Superior temporal gyrus (tissue), 1 donor: ENCODE results near the gene PARVA.
"Not testable (repeated sequence)": the region's sequence is repeated elsewhere in the genome, so short reads cannot be mapped to it uniquely, and the experiment has no call there.

Experiments used
- DNase-seq: peaks from one replicate; pipeline ENCODE4 v3.0.0-alpha.2; 2016; ENCODE audit errors: extremely low spot score

The PARVA gene, protein sequence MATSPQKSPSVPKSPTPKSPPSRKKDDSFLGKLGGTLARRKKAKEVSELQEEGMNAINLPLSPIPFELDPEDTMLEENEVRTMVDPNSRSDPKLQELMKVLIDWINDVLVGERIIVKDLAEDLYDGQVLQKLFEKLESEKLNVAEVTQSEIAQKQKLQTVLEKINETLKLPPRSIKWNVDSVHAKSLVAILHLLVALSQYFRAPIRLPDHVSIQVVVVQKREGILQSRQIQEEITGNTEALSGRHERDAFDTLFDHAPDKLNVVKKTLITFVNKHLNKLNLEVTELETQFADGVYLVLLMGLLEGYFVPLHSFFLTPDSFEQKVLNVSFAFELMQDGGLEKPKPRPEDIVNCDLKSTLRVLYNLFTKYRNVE

DNA sequence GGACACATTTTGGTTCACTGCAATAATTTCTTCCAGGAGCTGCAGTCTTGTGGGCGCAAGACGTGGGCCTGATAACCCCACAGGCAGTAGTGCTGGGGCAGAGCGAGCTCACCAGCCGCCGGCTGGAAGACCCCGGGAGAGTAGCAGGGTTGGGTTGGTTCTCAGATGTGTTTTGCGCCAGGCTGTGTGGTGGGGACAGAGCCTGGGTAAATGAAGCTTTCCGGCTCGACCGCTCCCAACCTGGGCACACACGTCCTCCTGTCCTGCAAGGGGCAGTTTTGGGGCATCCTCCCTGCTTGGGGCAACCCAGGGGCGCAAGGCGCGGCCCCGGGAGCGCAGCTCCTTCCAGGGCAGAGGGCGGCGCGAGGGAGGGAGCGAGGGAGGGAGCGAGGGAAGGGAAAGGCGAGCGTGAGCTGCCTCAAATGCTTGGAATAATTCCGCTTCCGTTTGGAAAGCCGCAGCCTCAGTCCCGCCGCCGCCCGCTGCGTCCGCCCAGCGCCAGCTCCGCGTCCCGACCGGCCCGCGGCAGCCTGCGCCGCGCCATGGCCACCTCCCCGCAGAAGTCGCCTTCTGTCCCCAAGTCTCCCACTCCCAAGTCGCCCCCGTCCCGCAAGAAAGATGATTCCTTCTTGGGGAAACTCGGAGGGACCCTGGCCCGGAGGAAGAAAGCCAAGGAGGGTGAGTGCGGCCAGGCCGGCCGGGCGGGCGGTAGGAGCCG lies at the start of gene PARVA:
PARVA (plus strand) TSS at position 466 of the 718 bp plus-strand sequence; CDS start at position 543, 77 bp downstream.
- no peak for DNase-seq

DNA sequence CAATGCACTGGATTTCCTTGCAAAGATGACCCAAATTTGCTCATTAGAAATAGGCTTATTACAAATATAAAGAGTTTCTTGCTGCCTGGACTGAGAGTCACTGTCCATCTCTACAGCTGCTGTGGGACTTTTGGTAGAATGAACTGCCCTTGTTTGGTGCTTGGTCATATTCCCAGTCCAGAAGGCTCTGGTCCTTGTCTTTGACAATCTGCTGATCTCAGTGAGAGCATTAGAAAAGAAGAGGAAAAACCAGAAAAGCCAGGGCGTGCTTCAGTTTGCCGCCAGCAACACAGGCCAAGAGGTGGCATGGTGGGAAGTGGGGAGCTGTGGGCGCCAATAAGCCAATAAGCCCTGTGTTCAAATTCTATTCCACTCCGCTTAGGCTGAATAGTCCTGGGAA lies 48.2 kb upstream of the PARVA start:
- peak; percentile 81 for DNase-seq

DNA sequence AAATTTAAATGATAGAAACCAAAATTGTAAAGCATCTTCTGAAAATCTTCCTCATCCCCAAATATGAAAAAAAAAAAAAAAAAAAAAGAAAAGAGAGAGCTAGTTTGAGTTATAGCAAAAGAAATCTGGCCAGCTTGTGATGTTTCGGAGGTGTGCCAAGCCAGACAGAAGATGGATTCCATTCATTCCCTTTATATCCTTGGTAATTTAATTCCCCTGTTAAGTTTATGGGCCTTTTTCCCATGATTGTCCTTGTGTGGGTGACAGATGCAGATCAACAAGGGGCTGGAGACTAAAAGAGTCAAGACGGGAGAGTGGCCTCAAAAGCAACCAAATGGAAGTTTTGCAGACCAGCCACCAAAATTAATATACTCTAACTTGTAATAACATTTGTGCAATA lies 47.6 kb upstream of the PARVA start:
- DNase-seq: no peak

DNA sequence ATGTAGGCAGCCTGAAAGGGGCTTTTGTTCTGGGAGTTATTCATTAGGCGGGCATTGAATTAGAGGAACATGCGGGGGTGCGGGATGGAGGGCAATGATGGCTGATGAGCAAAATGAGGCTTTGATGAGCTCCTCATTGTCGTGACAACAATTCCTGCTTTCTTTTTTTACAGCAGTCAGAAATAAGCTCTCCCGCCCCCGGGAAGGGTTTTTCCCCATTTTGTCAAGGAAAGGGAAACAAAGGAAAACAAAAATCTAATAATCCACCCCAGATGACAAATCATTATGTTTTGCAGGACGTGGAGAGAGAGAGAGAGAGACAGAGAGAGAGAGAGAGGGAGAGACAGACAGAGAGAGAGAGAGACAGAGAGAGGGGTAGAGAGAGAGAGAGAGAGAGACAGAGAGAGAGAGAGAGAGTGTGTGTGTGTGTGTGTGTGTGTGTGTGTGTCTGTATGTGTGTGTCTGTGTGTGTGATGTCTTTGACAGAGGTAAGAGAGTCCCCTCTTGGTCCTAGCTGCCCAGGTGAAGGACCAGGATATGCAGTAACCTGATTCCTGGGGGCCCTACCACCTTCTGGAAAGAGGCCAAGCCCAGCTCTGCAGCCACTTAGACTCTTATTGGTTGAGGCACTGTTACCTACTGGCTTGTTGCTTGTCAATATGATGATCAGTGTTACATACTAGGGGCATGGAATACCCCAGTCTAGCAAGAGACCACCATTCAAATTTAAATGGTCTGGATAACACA lies 46.7 kb upstream of the PARVA start:
- peak; percentile 94 for DNase-seq

DNA sequence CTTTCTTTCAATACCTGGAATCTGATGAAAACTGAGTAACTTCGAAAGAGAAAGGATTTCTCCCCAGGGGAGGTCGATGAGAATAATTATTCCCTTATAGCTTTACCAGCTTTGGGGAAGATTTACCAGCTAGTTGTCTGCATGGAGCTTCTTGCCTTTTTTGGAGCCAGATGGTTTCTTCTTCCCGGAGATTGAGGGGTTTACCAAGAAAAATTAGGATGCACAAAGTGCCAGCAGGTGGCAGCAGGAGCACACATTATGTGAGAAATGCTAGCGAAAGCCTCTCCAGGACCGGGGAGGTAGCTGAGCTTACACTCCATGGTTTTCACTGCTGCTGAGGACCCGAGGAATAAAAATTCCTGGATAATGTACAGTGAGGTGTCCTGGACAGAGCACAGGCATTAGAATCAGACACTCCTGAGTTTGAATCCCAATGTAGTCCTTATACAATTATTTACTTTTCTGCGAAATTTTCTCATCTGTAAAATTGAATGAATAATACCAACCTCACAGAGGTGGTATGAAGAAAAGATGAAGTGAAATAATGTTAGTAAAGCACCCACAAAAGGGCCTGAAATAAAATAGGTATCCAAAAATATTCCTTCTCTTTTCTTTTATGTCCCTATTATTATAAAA lies 46.0 kb upstream of the PARVA start:
- peak; percentile 97 for DNase-seq

DNA sequence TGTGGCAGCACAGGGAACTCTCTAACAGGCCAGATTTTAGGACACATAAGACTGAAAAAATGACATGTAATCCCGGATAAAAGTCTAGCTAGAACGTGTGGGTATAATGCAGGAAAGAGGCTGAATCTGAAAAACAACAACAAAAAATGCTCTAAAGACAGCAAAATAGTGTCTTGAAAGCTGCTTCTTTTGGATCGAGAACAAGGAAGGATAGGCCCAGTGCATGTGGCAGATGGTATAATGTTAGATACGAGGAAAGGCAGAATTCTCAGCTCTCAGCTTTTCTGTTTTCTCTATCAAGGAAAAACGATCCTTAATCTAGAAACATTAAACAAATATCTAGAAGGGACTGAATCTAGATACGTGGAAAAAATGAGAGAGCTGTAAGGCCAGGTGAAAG lies 33.8 kb upstream of the PARVA start:
- no peak for DNase-seq

DNA sequence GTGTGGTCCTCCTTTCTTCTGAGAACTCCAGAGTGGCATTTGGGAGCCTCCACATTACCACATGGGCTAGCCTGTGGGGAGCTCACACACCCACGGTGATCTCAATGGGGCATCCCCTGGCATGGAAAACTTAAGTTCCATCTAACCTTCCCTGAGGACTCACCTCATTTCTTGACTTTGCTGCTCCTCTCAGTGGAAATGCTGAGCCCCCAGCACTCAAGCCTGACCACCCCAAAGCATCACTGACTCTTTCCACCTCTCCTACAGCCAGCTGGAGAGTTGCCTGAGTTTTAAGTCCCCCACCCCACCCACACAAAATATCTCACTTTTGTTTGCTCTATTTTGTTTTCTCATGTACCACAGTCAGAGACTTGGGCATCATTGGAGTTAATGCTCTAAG lies 23.8 kb upstream of the PARVA start:
- DNase-seq: no peak

DNA sequence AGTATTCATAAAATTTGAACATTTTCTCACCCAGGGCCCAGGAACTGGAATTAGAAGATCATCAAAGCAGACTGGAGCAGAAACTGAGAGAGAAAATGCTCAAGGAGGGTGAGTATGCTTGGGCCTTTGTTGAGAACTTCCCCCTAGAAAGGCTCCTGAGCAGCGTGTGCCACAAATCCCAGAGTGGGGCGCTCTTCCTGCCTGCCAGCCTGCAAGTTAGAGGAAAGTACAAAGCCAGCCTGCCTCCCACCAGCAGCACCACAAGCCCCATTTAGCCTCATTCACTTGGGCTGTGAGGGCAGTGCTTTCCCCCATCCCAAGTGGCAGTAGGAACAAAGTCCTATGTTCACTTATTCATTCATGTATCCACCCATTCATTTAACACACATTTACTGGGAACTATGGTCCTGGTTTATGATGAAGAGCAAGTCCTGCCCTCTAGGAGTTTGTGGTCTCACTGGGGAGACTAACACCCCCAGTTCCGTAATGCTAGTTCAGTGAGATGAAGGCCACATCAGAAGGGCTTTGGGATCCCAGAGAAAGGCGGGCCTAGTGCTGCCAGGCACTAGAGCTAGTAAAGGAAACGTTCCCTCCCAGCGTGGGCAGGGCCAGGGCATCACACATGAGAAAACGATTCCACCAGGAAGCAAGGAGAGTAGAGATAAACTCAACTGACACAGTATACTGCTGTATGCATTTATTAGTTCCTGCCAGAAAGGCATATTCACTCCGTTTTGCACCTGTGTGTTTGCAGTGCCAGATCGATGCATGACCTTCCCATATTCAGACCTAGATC lies 22.4 kb upstream of the PARVA start:
- no peak for DNase-seq

DNA sequence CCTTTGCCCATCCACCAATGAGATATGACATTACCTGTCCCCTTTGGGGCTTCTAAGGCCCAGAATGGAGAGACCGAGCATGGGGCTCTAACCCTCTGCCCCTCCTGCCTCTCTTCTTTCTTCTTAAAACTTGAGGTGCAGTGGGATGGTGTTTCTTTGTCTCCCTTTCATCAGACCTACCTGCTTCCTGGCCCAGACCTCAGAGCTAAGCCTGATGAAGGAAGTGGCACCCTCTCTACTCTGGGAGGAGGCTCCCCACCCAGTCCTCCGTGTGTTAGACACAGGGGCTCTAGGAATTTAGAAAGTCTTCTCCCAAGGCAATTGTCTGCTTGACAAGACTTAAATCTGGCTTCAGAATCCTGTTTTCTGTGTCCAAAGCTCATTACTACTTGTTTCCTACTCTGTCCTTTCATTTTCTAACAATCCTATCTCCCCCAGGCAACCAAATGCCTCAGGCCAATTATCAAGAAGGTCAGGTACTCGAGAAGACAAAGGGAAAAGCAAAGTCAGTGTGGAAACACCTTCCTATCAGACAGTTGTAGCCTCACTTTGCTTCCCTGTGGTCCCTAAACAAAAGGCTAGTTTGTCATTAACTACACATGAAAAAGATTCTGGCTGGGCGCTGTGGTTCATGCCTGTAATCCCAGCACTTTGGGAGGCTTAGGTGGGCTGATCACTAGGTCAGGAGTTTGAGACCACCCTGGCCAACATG lies 20.3 kb upstream of the PARVA start:
- DNase-seq: no peak

DNA sequence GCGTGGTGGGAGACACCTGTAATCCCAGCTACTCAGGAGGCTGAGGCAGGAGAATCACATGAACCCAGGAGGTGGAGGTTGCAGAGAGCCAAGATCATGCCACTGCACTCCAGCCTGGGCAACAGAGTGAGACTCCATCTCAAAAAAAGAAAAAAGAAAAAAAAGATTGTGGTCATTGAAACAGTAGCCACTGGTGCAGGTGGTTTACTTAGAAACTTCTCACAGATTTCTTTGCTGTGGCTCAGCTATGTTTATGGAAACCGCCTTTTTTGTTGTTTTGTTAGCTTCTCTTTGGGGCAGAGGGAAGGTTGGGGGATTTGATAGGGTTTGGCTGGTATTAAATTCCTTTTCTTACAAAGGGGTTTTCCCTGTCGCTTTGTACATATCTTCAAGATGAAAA lies 19.7 kb upstream of the PARVA start:
- not testable (repeated sequence) for DNase-seq

DNA sequence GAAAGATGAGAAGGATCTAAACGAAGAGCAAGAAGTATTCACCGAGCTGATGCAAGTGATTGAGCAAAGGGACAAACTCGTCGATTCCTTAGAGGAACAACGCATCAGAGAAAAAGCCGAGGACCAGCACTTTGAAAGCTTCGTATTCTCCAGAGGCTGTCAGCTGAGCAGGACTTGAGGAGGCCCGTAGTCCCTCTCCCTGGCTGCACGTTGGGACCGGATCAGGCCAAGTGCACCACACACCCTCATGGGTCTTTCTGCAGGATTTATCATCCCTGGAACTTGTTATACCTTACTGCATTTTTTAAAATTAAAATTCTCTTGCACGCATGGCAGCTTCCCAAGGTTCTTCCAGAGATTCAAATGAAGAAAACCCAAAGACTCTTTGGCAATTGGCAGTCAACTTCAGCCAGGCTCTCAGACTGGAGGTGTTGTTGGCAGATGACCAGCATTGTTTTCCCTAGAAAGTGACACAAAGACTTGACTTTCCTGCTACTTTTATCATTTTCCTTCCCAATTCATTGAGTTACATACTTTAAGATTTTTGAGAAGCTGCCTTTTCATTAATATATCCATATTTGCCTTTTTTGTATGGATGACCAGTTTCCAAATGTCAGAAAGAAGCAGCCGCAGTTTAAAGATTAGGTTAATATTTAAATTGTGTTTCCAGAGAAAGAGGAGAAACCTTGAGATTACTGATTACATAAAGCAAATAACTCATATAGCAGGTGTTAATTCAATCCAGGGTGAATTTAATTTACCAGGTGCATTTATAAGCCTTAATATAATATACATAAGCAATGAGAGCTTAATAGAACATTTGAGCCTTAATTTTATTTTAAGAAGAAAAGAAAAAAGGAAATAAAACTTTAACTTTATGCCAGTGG lies 18.8 kb upstream of the PARVA start:
- no peak for DNase-seq

DNA sequence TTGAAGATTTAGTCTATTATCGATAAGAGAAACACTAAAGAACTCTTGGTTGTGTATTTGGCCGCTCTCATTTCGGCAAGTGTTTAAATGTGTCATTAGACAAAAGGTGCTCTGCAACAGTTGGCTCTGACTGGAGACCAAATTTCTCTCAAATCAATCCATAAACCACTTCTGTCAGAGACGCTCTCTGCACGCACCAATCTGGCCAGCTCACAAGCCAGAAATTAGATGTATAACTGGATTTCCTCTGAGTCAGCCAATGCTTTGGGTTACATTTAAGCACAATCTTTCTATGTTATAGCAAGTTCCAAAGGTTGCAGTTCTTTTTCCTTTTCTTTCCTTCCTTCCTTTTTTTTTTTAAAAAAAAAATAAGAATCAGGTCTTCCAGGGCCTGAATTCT lies 17.6 kb upstream of the PARVA start:
- DNase-seq: no peak

DNA sequence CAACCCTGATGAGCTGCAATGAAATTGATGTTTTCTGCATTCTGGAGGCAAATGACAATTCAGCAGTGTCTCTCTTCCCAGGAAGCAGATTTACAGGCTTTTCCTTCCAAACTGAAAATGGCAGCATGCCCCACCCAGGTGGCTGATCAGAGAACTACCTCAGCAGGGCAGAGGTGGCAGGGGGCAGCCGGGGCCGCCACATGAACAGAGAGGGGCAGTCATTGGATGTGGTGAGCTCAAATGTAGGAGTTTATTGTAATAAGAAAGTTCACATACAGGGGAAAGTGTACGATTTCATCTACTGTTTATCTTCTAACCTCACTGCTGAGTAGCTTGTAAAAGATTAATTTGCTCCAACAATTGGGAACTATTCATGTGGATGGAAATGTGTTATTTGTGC lies 15.7 kb upstream of the PARVA start:
- no peak for DNase-seq

DNA sequence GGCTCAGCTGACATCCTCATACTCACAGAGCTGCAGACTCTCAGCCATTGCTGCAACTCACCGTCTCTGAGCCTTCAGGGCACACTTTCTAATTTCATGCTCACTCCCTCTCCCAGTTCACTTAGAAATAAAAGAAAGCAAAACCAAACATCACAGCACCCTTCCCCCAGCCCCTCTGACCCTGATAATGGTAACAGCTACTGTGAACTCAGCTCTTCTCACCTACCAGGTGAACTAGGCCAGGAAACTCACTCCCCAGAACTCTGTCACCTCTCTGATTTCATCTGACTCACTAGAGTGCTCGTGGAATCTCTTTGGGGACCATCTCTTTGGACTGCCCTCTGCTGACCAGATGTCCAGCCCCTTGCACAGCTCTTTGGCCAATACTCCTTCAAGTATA lies 14.5 kb upstream of the PARVA start:
- DNase-seq: no peak

DNA sequence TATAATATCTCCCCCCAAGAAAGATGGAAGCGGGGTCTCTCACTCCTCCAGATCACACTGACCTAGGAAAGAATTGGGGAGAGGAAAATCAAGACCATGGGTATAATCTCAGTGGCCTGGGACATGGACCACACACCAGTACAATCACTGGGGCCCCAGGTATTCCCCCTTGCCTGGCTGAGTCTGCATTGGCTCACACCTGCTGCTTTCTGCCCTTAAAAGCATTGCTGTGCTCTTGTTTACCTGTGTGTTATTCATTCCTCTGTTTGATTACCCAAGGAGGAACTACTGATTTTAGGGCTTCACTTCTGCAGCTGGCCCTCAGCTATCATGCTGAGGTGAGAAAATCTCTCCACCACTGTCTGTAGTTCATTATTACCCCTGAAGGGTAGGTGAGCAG lies 14.0 kb upstream of the PARVA start:
- DNase-seq: no peak

DNA sequence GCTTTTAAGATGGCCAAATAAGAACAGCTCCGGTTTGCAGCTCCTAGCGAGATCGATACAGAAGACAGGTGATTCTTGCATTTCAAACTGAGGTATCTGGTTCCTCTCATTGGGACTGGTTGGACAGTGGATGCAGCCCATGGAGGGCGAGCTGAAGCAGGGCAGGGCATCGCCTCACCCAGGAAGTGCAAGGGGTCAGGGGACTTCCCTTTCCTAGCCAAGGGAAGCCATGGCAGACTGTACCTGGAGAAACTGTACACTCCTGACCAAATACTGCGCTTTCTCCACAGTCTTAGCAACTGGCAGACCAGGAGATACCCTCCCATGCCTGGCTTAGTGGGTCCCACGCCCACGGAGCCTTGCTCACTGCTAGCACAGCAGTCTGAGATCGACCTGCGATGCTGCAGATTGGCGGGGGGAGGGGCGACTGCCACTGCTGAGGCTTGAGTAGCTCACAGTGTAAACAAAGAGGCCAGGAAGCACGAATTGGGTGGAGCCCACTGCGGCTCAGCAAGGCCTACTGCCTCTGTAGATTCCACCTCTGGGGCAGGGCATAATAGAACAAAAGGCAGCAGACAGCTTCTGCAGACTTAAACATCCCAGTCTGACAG lies 11.3 kb upstream of the PARVA start:
- not testable (repeated sequence) for DNase-seq

DNA sequence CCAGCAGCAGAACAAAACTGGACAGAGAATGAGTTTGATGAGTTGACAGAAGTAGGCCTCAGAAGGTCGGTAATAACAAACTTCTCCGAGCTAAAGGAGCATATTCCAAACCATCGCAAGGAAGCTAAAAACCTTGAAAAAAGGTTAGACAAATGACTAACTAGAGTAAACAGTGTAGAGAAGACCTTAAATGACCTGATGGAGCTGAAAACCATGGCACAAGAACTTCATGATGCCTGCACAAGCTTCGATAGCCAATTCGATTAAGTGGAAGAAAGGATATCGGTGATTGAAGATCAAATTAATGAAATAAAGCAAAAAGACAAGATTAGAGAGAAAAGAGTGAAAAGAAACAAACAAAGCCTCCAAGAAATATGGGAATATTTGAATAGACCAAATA lies 10.3 kb upstream of the PARVA start:
- not testable (repeated sequence) for DNase-seq

DNA sequence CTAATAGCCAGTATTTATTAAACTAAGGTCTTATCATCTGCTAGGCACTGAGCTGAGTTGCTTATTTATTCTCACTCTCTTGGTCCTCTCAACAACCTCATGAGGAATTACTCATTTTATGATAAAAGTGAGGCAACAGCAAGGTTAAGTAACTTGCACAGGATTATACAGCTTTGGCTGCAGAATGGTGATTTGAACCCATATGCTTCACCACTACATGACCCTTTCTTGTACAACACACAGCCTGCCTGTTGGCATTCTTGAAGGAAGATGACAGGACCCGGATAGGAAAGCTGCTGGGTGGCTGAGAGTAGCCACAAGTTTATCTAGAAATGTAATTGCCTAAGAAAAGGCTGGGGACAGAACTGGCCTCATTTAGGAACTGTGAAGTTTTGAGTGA lies 5.3 kb upstream of the PARVA start:
- DNase-seq: no peak

DNA sequence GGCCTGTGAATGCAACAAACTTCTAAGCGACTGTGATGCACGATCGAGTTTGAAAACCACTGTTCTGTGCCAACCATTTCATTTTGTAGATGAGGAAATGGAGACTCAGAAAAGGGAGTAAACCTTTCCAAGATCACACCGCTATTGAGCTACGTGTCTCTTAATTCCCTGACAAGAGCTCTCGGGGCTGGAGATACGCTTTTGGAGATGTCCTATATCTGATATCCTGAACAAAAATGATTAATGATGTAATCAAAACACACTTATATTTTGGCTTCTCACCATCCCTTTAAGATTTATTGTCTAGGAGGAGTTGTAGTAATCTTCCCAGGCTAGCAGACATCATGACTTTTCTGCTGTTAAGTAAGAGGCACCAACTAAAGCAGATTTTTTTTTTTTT lies 1.7 kb upstream of the PARVA start:
- no peak for DNase-seq
